HG02610 (cell line): ENCODE measurements around the gene BACE2.
"Not testable (repeated sequence)": the region's sequence is repeated elsewhere in the genome, so short reads cannot be mapped to it uniquely, and the experiment has no call there.

Source experiments
- ATAC-seq: cut with Tn5 transposase; IDR thresholded peaks from one replicate; pipeline ENCODE4 v1.9.1; 2021; ENCODE audit warnings: mild to moderate bottlenecking, moderate library complexity; ENCODE audit not compliant: unreplicated experiment

BACE2 gene

GRCh38 chr21:41182547-41182946, 14.6 kb downstream of the BACE2 start:
- ATAC-seq = no peak

GRCh38 chr21:41183575-41183974, 15.6 kb downstream of the BACE2 start:
- ATAC-seq = no peak

- ATAC-seq = no peak
Observed at GRCh38 chr21:41185802-41186201, 17.8 kb downstream of the BACE2 start.

- ATAC-seq = no peak
Observed at GRCh38 chr21:41186755-41187536, 19.0 kb downstream of the BACE2 start.

GRCh38 chr21:41187537-41188025, 19.6 kb downstream of the BACE2 start:
- no peak for ATAC-seq

- ATAC-seq = no peak
Observed at GRCh38 chr21:41188486-41189149, 20.7 kb downstream of the BACE2 start.

- no peak for ATAC-seq
Observed at GRCh38 chr21:41189150-41189745, 21.3 kb downstream of the BACE2 start.

GRCh38 chr21:41192552-41192951, 24.6 kb downstream of the BACE2 start:
- ATAC-seq = not testable (repeated sequence)

- no peak for ATAC-seq
Observed at GRCh38 chr21:41195311-41195710, 27.4 kb downstream of the BACE2 start.

- ATAC-seq = no peak
Observed at GRCh38 chr21:41196993-41197392, 29.0 kb downstream of the BACE2 start.

- no peak for ATAC-seq
Observed at GRCh38 chr21:41197582-41197981, 29.6 kb downstream of the BACE2 start.

GRCh38 chr21:41198647-41199046, 30.7 kb downstream of the BACE2 start:
- not testable (repeated sequence) for ATAC-seq

- no peak for ATAC-seq
Observed at GRCh38 chr21:41199123-41199522, 31.2 kb downstream of the BACE2 start.

GRCh38 chr21:41199588-41199987, 31.6 kb downstream of the BACE2 start:
- ATAC-seq = no peak

- no peak for ATAC-seq
Observed at GRCh38 chr21:41201385-41201784, 33.4 kb downstream of the BACE2 start.

GRCh38 chr21:41204736-41205135, 36.8 kb downstream of the BACE2 start:
- ATAC-seq = no peak

- no peak for ATAC-seq
Observed at GRCh38 chr21:41207401-41208375, 39.7 kb downstream of the BACE2 start.

GRCh38 chr21:41208376-41208763, 40.4 kb downstream of the BACE2 start:
- no peak for ATAC-seq

GRCh38 chr21:41209016-41209619, 41.2 kb downstream of the BACE2 start:
- ATAC-seq = no peak

GRCh38 chr21:41210426-41211059, 42.6 kb downstream of the BACE2 start:
- no peak for ATAC-seq
